A204.1 (cell line): Measurements from ENCODE around the gene PRKAB1.
"Not testable (repeated sequence)": the region's sequence is repeated elsewhere in the genome, so short reads cannot be mapped to it uniquely, and the experiment has no call there.

Source experiments
- FAIRE-seq: peaks from 2 replicates; lab custom pipeline; 2012; peaks lifted over from hg19 to GRCh38; lab: Jason Lieb, UNC

PRKAB1 gene

GRCh38 chr12:119667577-119668323 is at the start of gene PRKAB1:
PRKAB1 (plus strand) TSS chr12:119668133; CDS start chr12:119668245, 112 bp downstream.
- peak; percentile 61 for FAIRE-seq

- not testable (repeated sequence) for FAIRE-seq
These were observed 49.5 kb upstream of the PRKAB1 start for GRCh38 chr12:119618328-119618896.

GRCh38 chr12:119620490-119620889 is 47.4 kb upstream of the PRKAB1 start:
- FAIRE-seq: no peak

- no peak for FAIRE-seq
These were observed 46.1 kb upstream of the PRKAB1 start for GRCh38 chr12:119621878-119622277.

- no peak for FAIRE-seq
These were observed 43.0 kb upstream of the PRKAB1 start for GRCh38 chr12:119624966-119625365.

- FAIRE-seq: no peak
These were observed 40.8 kb upstream of the PRKAB1 start for GRCh38 chr12:119627019-119627643.

- FAIRE-seq: no peak
These were observed 40.2 kb upstream of the PRKAB1 start for GRCh38 chr12:119627686-119628085.

GRCh38 chr12:119630223-119630780 is 37.6 kb upstream of the PRKAB1 start:
- no peak for FAIRE-seq

GRCh38 chr12:119630962-119631550 is 36.9 kb upstream of the PRKAB1 start:
- FAIRE-seq: no peak

GRCh38 chr12:119631930-119632678 is 35.8 kb upstream of the PRKAB1 start:
- no peak for FAIRE-seq

GRCh38 chr12:119634743-119635142 is 33.2 kb upstream of the PRKAB1 start:
- FAIRE-seq: no peak

GRCh38 chr12:119642986-119643385 is 24.9 kb upstream of the PRKAB1 start:
- no peak for FAIRE-seq

GRCh38 chr12:119644930-119645329 is 23.0 kb upstream of the PRKAB1 start:
- no peak for FAIRE-seq

- FAIRE-seq: no peak
These were observed 22.3 kb upstream of the PRKAB1 start for GRCh38 chr12:119645535-119646059.

- FAIRE-seq: peak; percentile 70
These were observed 18.6 kb upstream of the PRKAB1 start for GRCh38 chr12:119649202-119649808.

GRCh38 chr12:119652665-119653064 is 15.3 kb upstream of the PRKAB1 start:
- FAIRE-seq: no peak

- FAIRE-seq: not testable (repeated sequence)
These were observed 10.9 kb upstream of the PRKAB1 start for GRCh38 chr12:119657001-119657400.

- not testable (repeated sequence) for FAIRE-seq
These were observed 9.8 kb upstream of the PRKAB1 start for GRCh38 chr12:119658166-119658565.

- peak; percentile 37 for FAIRE-seq
These were observed 8.5 kb upstream of the PRKAB1 start for GRCh38 chr12:119659289-119659897.

- FAIRE-seq: no peak
These were observed 7.9 kb upstream of the PRKAB1 start for GRCh38 chr12:119660076-119660475.

GRCh38 chr12:119661882-119662281 is 6.1 kb upstream of the PRKAB1 start:
- no peak for FAIRE-seq
